Suprapubic skin (tissue), 3 donors: Measurements from ENCODE around the gene NSD1.

Experiments used
- CTCF ChIP-seq, 2 donors: fragments of 200-600 bp in 1 of 2; fragments of 450-650 bp in 1 of 2; sonication (generic) in 1 of 2; IDR thresholded peaks; one replicate each; pipeline ENCODE4 v1.5.1; 2016 to 2019; ENCODE audit warnings: antibody characterized with exemption in 2 of 2, mild to moderate bottlenecking in 1 of 2, moderate library complexity in 1 of 2
- POLR2A ChIP-seq, 2 donors: fragments of 450-650 bp; IDR thresholded peaks; one replicate each; pipeline ENCODE4 v1.6.1; 2017; ENCODE audit warnings: antibody characterized with exemption in 2 of 2, mild to moderate bottlenecking in 2 of 2, moderate library complexity in 2 of 2

GRCh38 chr5:177265395-177265794 lies 131.8 kb downstream of the NSD1 start:
- no peak for TF ChIP-seq POLR2A (IDR thresholded peaks at IDR 0.05)
- TF ChIP-seq CTCF (IDR thresholded peaks at IDR 0.05) = no peak
